Testis (tissue), 2 donors: ENCODE results near the gene ATP6V1B1.

Experiments
- POLR2A ChIP-seq: fragments of 450-650 bp; IDR thresholded peaks from one replicate; pipeline ENCODE4 v1.6.1; 2017; ENCODE audit warnings: antibody characterized with exemption, mild to moderate bottlenecking, moderate library complexity
- TF ChIP-seq, protein P1 (sequence below), 3 experiments: fragments of 450-650 bp in 2 of 3; fragments of 200-600 bp in 1 of 3; sonication (generic) in 1 of 3; IDR thresholded peaks; one replicate each; pipeline ENCODE4 v1.5.1; 2016 to 2019; ENCODE audit warnings: antibody characterized with exemption in 3 of 3, mild to moderate bottlenecking in 2 of 3, moderate library complexity in 1 of 3

GRCh38 chr2:70978341-70979179, 42.9 kb downstream of the ATP6V1B1 start, which contains the start of gene ANKRD53:
- TF ChIP-seq, protein P1, sequence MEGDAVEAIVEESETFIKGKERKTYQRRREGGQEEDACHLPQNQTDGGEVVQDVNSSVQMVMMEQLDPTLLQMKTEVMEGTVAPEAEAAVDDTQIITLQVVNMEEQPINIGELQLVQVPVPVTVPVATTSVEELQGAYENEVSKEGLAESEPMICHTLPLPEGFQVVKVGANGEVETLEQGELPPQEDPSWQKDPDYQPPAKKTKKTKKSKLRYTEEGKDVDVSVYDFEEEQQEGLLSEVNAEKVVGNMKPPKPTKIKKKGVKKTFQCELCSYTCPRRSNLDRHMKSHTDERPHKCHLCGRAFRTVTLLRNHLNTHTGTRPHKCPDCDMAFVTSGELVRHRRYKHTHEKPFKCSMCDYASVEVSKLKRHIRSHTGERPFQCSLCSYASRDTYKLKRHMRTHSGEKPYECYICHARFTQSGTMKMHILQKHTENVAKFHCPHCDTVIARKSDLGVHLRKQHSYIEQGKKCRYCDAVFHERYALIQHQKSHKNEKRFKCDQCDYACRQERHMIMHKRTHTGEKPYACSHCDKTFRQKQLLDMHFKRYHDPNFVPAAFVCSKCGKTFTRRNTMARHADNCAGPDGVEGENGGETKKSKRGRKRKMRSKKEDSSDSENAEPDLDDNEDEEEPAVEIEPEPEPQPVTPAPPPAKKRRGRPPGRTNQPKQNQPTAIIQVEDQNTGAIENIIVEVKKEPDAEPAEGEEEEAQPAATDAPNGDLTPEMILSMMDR (IDR thresholded peaks at IDR 0.05), result no peak
- TF ChIP-seq POLR2A, result no peak
